Stimulated activated CD8-positive, alpha-beta memory T cell treated with anti-CD3 and anti-CD28 coated beads, Interleukin-15, amount 100 ng/mL, for 1 hour (primary cell): ENCODE data around the gene FXYD2.

Experiments used
- DNase-seq: peaks from one replicate; pipeline ENCODE4 v3.0.0-alpha.2; 2020; ENCODE audit warnings: low read depth

The FXYD2 gene

DNA sequence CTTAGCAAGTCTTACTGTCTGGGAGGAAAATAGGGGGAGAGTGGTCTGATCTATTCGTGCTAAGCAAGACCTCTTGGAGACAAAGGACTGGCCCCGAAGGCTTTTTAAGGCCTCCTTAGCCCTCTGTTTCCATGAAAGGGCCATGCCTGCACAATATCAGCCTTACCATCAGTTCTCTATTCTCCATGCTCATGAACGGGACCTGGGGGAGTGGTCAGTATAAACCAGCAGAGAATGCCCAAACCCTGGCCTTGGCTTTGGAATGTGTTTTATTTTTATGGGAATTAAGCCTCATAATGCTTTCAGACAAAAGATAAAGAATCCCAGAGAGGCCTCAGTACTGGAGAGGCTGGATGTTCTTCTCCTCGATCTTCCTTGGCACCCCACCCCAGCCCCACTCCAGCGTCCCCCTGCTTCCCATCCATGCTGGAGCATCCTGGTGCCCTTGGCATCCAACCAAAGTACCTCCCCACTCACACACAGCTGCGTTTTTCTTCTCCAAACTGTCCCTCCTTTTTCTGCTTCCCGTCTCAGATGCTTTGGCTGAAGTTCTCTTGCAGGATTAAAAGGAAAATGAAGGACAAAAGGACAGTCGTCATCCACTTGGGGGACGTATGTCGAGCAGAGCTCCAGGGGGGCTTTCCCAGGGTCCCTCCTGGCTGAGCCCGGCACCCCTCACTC, 33.3 kb upstream of the FXYD2 start:
- DNase-seq = no peak

DNA sequence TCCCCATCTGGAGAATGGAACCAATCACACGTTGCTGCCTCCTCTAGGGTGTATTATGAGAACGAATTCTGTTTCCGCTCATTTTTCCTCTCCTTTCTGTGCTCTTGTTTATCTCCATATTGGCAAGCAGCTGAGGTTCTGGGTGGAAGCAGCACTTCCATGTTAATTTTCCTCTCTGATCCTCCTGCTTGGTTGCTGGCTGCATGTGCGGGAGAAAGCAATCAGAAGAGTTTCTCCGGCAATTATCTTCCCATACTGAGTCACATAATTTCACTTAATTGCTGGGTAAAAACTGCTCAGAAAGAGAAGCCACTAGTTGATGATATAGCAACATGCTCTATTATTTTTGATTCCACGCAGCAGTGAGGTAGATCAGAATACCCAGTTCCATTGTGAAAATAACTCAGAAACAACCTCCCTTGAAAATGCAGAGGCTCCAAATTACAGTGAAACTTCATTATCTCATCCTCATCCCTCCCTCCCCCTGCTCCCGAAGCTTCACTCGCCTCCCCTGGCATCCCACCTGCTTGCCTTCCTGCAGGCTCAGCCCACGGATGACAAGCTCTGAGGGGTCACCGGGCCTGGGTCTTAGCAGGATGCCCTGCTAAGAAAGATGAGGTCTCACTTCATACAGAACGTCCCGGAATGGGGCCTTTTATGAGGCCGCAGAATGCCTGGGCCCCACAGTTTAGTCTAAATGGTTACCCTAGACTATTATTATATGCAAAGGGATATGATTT, 31.5 kb upstream of the FXYD2 start:
- DNase-seq = no peak

GRCh38 chr11:117855186-117855845, 30.8 kb upstream of the FXYD2 start:
- DNase-seq = no peak

- no peak for DNase-seq
These were observed 27.8 kb upstream of the FXYD2 start for GRCh38 chr11:117852309-117852708.

GRCh38 chr11:117851852-117852251, 27.3 kb upstream of the FXYD2 start:
- DNase-seq = no peak

DNA sequence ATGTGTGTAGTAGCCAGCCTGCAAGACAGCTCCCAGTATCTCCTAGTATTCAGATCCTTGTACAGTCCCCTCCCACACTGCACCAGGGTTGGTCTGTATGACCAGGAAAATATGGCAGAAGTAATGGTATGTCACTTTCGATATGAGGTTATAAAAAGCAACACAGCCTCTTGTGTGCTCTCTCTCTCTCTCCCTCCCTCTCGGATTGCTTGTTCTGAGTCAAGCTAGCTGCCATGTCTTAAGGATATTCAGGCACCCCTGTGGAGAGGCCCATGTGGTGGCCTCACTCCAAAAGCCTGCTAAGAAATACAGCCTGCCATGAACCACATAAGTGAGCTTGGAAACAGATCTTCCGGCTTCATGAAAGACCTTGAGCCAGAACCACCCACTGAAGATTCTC, 26.6 kb upstream of the FXYD2 start:
- DNase-seq = no peak

GRCh38 chr11:117849781-117850414, 25.4 kb upstream of the FXYD2 start:
- no peak for DNase-seq

- DNase-seq = peak; percentile 80
These were observed 19.3 kb upstream of the FXYD2 start for GRCh38 chr11:117843666-117844484.

- no peak for DNase-seq
These were observed 17.8 kb upstream of the FXYD2 start for GRCh38 chr11:117842131-117842941.

DNA sequence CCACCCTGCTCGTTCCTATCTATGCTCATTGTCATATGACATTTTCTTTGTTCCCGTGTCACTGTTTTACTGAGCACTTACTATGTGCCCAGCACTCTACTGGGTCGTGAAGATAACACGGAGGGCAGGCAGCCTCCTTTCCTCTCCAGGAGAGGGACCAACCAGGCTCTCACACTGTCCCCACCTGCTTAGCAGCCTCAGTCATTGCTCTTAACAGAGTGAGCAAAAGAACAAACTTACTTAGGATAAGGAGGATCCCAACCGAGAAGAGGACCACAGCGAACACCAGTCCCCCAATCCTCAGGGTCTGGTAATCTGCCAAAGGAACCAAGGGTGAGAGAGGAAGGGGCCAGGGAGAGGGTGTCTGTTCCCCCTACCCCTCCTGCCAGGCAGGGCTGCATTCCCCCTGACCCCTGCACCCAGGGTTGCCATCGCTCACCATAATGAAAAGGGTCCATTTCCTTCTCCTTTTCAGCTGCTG, 17.0 kb upstream of the FXYD2 start:
- no peak for DNase-seq

- no peak for DNase-seq
These were observed 16.5 kb upstream of the FXYD2 start for GRCh38 chr11:117840881-117841550.

DNA sequence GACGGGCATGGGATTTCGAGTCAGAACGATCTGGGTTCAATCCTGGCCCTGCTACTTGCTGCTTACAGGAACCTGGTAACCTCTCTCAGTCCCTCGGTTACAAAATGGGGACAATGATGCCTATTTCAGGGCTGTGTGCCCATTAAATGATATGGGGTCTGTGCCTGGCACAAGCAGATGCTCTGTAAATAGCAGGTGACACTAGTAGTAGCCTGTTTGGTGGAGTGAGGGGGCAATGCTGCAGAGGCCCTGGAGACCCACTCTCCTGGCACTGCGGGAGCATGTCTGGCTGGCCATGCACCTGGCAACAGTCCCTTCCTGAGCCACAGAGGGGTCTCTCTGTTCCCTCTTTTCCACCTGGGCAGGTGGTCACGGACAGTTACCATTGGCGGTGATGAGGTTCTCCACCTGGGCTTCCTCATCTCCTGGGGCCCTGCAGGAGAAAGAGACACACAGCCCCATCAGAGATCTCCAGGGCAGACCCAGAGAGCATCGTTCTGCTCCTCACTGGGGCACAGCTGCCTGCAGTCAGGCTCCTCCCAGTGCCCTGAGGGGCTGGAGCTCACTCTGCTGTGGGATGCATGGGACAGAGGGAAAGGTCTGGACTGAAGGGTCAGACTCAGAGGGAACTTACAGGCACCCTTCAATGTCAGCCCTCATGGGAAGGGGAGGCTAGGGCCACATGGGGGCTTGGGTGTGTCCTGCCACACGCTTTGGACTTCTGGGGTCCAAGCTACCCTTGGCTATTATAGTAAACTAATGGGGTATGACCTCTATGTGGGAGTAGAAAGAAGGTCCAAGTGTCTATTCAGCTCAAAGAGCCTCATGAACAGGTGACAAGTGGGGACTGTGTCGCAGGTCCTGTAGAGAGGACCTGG, 15.6 kb upstream of the FXYD2 start:
- no peak for DNase-seq

- no peak for DNase-seq
These were observed 14.9 kb upstream of the FXYD2 start for GRCh38 chr11:117839380-117839881.

DNA sequence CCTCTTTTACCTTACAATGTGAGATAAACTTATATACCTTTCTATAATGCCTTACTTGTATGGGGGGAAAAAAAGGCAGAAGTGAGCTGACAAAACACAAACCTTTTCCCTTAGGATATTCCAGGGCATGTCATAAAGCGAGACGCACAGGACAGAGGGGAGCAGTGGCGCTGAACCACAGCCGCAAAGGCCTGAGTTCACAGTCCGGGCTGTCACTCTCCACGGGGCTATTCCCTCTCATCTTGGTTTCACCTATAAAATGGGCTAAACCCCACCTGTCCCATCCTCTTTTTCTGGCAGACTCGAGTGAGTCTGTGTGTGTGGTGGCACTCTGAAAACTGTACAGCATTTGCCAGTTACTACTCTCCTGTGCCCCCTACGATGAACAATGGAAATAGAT, 14.4 kb upstream of the FXYD2 start:
- DNase-seq = no peak

- no peak for DNase-seq
These were observed 13.2 kb upstream of the FXYD2 start for GRCh38 chr11:117837791-117838190.

DNA sequence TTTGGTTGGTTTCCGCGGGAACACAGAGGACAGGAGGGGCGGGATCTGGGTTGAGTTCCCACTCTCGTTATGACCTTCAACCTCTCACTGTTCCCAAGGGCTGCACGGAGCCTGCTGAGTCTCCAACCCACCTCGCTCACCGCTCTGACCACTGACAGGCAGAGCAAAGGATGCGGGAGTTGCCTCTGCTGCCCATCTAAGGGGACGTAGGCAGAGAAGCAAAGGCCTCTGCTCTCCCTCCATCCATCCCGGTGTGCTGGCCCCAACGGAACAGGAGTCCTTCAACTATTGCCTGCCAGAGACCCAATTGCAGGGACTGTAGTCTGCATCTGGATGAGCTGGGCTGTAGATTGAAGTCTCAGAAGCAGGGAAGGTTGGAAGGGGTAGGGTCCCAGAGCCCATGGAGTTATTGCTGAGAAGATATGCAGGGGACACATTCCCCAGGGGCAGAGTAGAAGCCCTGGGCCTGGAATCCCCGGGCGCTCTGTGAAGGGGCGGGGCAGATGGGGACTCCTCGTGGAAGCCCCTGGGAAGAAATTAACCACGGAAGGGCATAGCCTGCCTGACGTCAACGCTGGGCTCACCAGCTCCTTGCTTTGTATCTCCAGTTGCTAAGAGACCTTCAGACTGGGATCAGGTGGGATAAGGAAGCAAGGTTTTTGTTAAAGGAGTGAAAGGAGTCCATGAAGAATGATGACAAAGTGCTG, 12.7 kb upstream of the FXYD2 start:
- DNase-seq = no peak

- DNase-seq = no peak
These were observed 11.8 kb upstream of the FXYD2 start for GRCh38 chr11:117836077-117836960.
